Muscle of leg (tissue), 11 donors: Measurements from ENCODE around the gene ARHGDIA. TPM values are rescaled to one million over a fixed set of nuclear protein-coding genes. Genes with fewer than 3 reads are reported as not detected.

Source experiments
- DNase-seq: peaks from one replicate; pipeline ENCODE4 v3.0.0; 2013
- H3K27ac ChIP-seq: one replicate; pipeline ENCODE4 v1.5.1; 2013; ENCODE audit warnings: mild to moderate bottlenecking, low read length, control low read depth
- H3K27me3 ChIP-seq: one replicate; pipeline ENCODE4 v1.6.1; 2013; ENCODE audit warnings: low read length; ENCODE audit not compliant: control insufficient read depth, insufficient read depth
- H3K36me3 ChIP-seq: one replicate; pipeline ENCODE4 v1.6.1; 2013; ENCODE audit warnings: low read length; ENCODE audit not compliant: control insufficient read depth, insufficient read depth
- H3K4me1 ChIP-seq: one replicate; pipeline ENCODE4 v1.6.1; 2013; ENCODE audit warnings: low read length; ENCODE audit not compliant: control insufficient read depth, insufficient read depth
- H3K4me3 ChIP-seq: one replicate; pipeline ENCODE4 v1.5.1; 2013; ENCODE audit warnings: low read length, control low read depth
- H3K9me3 ChIP-seq: replicated peaks from 2 replicates; pipeline ENCODE4 v1.6.1; 2013; ENCODE audit warnings: low read depth, low read length; ENCODE audit not compliant: control insufficient read depth
- WGBS: methylation state at CpG from one replicate; pipeline ENCODE4 v1.1.5; 2013; ENCODE audit warnings: missing lambda C conversion rate; ENCODE audit not compliant: insufficient coverage; 5-methylcytosine and 5-hydroxymethylcytosine counted together
- polyA plus RNA-seq, 8 donors: library from polyadenylated mRNA; unstranded; fragments of 120-200 nt; gene quantifications; one replicate each; pipeline versions ENCODE4 v1.2.1 to v1.2.3, GENCODE V29; 2013; ENCODE audit warnings: inconsistent platforms in 1 of 8, low replicate concordance in 1 of 8; ENCODE audit not compliant: insufficient read length in 8 of 8, insufficient read depth in 1 of 8
- total RNA-seq: library from RNA; stranded (reverse); fragments of 120-200 nt; gene quantifications from one replicate; pipeline ENCODE4 v1.2.4, GENCODE V29; 2013

The ARHGDIA gene
- total and polyA plus RNA-seq, 9 donors = 86.0 to 236 (median 189) TPM

DNA sequence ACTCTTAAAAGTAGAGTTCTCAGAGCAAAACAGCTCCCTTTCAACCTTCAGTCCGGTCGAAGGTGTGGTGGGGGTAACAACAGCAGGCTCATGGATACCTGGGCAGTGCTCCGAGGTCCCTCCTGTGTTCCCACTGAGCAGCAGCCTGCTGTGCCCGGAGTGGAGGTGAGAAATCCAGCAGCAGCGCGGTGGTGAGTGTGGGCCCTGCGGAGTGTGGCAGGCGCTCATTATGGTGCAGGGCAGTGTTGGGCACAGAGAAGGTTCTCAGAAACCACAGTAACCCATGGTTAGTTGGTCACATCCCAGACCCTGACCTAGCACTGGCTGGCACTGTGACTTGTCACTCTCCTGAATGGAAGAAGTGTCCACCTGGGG is 5.8 kb downstream of the ARHGDIA start:
- no peak overlapping the region for H3K4me3 ChIP-seq
- H3K27ac ChIP-seq = no peak overlapping the region
- no peaks in the 10 kb centered on the region for H3K27me3 ChIP-seq
- no peak for DNase-seq
- 95% methylated on average over 8 of the region's 8 CpGs for WGBS
- no peaks in the 10 kb centered on the region for H3K9me3 ChIP-seq
- peaks cover 64% of the 10 kb centered on the region for H3K4me1 ChIP-seq
- H3K36me3 ChIP-seq = peaks cover 64% of the 10 kb centered on the region

DNA sequence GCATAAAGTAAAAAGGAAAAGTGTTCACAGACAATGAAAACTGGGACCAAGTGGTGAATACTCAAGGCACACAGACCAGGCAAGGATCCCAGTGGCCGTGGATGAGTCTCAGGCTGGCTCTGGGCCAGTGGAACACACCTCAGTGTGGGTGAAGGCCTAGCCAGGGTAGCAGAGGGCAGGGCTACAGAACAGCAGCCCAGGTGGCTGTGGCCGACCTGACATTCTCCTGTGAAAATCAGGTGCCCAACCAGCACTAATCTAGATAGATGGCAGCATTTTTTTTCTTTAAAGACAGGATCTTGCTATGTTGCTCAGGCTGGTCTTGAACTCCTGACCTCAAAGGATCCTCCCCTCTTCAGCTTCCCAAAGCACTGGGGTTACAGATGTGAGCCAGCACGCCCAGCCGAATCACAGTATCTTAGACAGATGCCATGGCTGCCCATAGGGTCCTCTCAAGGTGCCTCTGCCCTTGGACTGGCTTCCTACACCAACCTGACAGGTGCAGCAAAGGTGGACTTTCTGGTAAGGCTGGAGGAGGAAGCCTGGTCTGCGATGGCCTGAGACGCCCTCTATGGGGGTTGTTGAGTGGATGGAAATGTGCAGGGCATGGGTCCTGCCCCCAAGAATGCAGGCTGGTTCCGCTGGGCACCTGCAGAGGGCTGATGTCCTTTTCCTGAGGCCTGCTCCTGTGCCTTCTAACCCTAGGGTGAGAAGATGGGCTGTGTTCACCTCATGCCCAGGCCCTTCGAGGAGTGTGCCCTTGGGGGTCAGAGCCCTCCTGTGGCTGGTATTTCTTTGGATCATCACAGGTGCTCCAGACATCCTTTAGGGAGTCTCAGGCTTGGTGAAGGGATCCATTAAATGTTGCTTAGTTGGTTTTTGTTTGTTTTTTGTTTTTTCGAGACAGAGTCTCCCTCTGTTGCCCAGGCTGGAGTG is 7.0 kb downstream of the ARHGDIA start:
- Histone ChIP-seq H3K27me3 (no peaks in the 10 kb centered on the region), H3K27ac (no peak overlapping the region), H3K36me3 (peaks cover 60% of the 10 kb centered on the region), H3K9me3 (no peaks in the 10 kb centered on the region), H3K4me3 (no peak overlapping the region), H3K4me1 (peaks cover 59% of the 10 kb centered on the region)
- WGBS = 73% methylated on average over 6 of the region's 9 CpGs
- DNase-seq = no peak

DNA sequence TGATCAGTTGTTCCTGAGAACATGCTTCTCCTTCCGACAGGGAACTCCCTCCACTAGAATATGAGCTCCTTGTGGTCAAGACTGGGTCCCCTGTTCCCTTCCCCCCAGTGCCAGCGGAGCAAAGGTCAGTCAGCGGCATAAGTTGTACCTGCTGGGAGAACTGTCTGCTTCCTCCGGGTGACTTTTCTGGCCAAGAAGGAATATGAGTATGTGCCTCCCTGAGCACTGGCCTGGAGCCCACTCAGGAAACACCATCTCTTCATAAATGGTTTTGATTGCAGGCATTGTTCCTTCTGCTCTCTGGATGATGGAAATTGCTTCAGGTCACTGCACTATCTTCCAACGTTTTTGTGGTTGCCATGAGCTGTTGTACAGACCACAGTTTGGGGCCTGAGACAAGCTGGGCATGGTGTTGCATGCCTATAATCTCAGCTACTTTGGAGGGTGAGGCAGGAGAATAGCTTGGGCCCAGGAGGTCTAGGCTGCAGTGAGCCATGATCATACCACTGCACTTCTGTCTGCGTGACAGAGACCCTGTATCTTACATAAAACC is 7.9 kb downstream of the ARHGDIA start:
- WGBS = 76% methylated on average over 4 of the region's 6 CpGs
- peaks cover 59% of the 10 kb centered on the region for H3K4me1 ChIP-seq
- peaks cover 60% of the 10 kb centered on the region for H3K36me3 ChIP-seq
- H3K27ac ChIP-seq = no peak overlapping the region
- no peaks in the 10 kb centered on the region for H3K9me3 ChIP-seq
- H3K27me3 ChIP-seq = no peaks in the 10 kb centered on the region
- no peak overlapping the region for H3K4me3 ChIP-seq
- no peak for DNase-seq

DNA sequence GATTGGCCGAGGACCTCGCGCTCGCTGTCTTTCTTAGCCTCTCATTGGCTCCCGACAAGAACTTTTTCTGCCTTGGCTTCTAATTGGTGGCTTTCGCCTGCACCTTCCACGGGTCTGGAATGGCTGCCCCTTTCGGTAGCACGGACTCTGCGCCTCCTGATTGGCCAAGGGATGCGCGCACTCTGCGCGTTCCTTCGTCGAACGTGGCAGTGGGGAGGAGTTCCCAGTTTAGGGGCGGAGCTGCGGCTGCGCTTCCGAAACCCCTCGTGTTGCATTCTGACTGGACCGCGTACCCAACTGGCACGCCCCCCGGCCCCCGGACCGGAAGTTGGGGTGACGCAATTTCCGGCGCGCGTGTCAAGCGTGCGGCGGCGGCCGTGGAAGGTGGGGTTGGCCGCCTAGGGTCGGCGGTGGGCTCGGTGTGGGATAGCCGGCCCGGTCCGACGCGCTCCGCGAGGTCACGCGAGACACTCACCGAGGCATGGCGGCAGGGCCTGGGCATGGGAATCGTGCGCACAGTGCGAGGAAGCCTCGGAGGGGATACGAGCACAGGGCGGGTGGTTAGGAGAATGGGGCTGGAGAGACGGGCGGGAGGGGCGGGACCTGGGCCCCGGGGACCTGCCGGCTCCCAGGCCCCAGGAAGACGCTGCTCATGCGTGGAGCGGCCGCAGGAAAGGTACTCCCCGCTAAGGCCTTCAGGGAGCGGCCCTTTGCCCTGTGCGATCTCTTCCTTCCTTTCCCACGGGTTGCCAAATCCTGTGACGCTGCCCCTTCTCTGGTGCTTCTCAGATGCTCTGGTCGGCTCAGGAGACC is 10.2 kb downstream of the ARHGDIA start:
- peak overlapping the region; percentile 98 for H3K27ac ChIP-seq
- no peaks in the 10 kb centered on the region for H3K27me3 ChIP-seq
- H3K4me1 ChIP-seq = peaks cover 46% of the 10 kb centered on the region
- peak; percentile 100 for DNase-seq
- WGBS = under 1% methylated on average over 74 of the region's 74 CpGs
- peaks cover 60% of the 10 kb centered on the region for H3K36me3 ChIP-seq
- H3K9me3 ChIP-seq = no peaks in the 10 kb centered on the region
- peak overlapping the region; percentile 78 for H3K4me3 ChIP-seq

DNA sequence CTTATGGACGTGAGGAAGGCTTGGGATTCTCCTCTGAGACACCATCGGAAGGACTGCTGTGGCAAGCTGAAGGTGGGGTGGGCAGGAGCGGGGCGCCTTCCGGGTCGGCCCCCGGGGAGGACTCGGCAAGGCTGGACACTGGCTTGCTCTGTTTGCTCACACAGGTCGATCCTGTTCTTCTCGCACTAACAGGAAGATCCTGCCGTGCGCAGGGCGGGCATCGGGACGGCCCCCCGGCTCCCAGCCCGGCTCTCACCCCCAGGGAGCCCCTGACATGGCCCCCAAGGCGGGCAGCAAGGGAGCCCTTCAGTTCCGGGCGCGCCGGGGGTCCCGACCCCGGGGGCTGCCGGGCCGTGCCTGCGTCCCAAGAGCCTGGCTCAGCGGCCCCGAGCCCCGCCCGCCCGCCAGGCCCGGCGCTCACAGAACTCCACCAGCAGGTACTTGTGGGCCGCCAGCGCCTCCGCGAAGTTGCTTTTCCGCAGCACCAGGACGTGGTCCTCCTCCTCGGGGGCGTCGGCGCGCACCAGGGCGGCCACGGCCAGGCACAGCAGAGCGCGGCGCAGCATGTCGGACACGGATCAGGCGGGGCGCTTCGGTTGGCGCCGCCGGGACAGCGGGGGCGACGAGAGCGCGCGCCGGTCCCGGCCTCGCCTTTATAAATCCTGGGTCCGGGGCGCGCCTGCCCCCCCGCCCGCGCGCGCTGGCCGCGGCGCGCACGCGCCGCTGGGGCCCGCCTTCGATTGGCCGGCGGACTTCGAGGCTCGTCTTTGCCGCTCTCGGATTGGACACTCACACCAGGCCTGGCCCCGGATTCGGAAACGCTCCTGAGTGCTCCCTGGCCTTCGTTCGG is 11.0 kb downstream of the ARHGDIA start, which contains the start of gene P4HB:
Gene P4HB (minus strand): TSS at position 630 of the 850 bp plus-strand sequence. CDS start 64 bp downstream, at position 566.
- Histone ChIP-seq H3K27me3 (no peaks in the 10 kb centered on the region), H3K4me3 (peak within 1 kb of the TSS; percentile 78), H3K36me3 (peaks cover 60% of the 10 kb centered on the region), H3K27ac (peak within 1 kb of the TSS; percentile 98), H3K9me3 (no peaks in the 10 kb centered on the region), H3K4me1 (peaks cover 41% of the 10 kb centered on the region)
- peak; percentile 31 for DNase-seq
- under 1% methylated on average over 95 of the region's 95 CpGs for WGBS

DNA sequence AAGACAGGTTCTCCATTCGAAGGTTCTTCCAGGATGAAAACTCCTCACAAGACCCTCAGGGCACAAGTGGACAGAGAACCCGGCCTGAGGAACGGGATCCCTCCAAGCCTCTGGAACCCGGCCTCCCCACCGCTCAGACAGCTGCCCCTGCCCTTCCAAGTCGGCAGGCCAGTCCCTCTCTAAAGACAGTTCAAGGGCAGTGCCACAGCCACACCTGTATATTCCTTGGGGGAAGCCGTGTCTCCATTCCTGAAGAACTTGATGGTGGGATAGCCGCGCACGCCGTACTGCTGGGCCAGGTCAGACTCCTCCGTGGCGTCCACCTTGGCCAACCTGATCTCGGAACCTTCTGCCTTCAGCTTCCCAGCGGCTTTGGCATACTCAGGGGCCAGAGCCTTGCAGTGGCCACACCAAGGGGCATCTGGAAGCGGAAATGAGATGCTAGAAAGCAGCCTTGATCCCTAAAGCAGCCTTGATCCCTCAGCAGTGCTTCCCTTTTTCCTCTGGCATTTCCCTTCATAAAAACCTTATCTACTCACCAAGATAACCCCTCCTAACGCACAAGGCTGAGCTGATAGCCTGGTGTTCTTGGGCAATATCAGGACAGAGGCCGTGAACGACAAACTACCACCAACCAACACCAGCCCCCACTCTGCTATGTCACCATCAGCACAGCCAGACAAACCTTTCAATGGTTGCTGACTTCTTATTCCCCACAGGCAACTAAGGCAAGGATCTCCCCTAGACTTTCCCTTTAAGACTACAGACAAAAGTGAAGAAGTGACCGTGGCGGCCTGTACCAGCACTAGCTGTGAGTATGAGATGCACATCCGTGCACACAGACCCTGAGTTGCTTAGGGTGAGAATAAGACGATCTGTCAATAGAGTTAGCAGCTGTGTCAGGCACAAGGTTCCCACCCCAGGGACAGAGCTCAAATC is 11.9 kb downstream of the ARHGDIA start:
- H3K27me3 ChIP-seq = no peaks in the 10 kb centered on the region
- no peaks in the 10 kb centered on the region for H3K9me3 ChIP-seq
- 62% methylated on average over 20 of the region's 23 CpGs for WGBS
- peaks cover 41% of the 10 kb centered on the region for H3K4me1 ChIP-seq
- peaks cover 64% of the 10 kb centered on the region for H3K36me3 ChIP-seq
- H3K27ac ChIP-seq = peak overlapping the region; percentile 88
- DNase-seq = no peak
- peak overlapping the region; percentile 66 for H3K4me3 ChIP-seq

DNA sequence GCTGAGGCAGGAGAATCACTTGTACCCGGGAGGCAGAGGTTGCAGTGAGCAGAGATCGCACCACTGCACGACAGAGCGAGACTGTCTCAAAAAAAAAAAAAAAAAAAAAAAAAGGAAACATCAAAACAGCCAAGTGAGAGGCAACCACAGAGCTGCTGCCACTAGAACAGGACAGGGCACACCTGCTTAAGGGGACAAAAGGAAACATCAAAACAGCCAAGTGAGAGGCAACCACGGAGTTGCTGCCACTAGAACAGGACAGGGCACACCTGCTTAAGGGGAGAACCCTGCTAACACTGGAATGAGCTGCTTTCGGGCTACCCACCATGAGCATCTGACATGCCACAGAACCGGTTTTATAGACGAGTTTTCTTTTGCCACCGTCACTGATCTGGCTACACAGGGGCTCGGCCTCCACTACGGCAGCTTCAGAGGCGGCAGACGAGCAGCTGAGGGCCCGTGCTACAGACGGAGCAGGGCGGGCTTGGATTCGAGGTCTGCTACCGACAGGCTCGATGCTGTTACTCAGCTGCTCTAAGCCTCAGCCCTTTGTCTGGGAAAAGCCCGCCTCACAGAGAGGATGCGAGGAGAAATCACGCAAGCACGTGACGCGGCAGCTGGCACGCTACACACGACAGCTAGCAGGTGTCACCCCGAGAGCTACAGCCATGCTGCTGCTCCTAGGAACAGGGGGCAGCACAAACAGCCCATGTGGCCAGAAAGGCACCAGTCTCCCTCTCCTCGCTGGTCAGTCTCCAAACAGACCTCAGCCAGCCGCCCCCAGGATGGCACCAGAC is 12.8 kb downstream of the ARHGDIA start:
- H3K4me3 ChIP-seq = peak overlapping the region; percentile 66
- peak; percentile 39 for DNase-seq

DNA sequence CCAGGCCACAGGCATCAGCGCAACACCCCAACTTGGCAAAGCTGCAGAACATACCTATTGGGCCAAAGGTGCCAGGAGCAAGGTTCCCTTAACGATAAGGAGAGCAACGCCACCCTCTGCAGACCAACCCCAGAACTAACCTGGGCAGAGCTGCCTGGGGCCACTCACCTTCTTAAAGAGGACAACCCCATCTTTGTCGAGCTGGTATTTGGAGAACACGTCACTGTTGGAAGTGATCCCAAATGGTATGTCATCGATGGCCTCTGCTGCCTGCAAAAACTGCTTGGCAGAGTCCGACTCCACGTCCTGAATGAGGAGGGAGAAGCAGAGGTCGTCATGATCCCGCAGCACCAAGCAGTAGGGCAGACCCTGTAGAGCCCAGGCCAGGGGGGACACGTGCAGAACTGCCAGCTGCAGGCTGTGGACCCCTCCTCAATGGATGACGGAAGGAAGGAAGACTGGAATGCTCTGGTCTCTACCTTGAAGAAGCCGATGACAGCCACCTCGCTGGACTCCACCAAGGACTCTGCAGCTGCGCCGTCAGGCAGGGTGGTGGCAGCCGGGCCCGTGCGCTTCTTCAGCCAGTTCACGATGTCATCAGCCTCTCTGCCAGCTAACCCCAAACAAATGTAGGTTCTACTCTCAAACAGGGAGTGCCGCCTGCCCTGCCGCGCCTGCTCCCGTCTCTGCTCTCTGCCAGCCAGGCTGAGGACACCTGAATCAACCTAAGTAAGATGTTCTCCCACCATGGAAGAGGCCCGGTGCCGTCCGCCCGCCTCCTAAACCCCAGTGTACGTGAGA is 16.0 kb downstream of the ARHGDIA start:
- Histone ChIP-seq H3K27ac (no peak overlapping the region), H3K36me3 (peaks cover 86% of the 10 kb centered on the region), H3K27me3 (no peaks in the 10 kb centered on the region), H3K4me1 (peaks cover 24% of the 10 kb centered on the region), H3K9me3 (no peaks in the 10 kb centered on the region), H3K4me3 (no peak overlapping the region)
- WGBS = 82% methylated on average over 23 of the region's 29 CpGs
- no peak for DNase-seq

More for the DNA sequence above, 12.8 kb downstream of the ARHGDIA start:
- Histone ChIP-seq H3K27ac (peak overlapping the region; percentile 88), H3K36me3 (peaks cover 64% of the 10 kb centered on the region), H3K9me3 (no peaks in the 10 kb centered on the region), H3K27me3 (no peaks in the 10 kb centered on the region), H3K4me1 (peaks cover 41% of the 10 kb centered on the region)
- WGBS = 77% methylated on average over 26 of the region's 30 CpGs
